PC-9 (cell line): ENCODE data around the gene PLEKHA1.

ENCODE experiments used
- EZH2 ChIP-seq: fragments of 200-600 bp; sonication (generic); IDR thresholded peaks from 2 replicates; pipeline ENCODE4 v1.8.0; 2017; ENCODE audit warnings: antibody characterized with exemption, low read depth
- TF ChIP-seq, protein P1 (sequence below): fragments of 200-600 bp; sonication (generic); conservative IDR thresholded peaks from 2 replicates; pipeline ENCODE4 v1.6.1; 2017; ENCODE audit warnings: mixed run types, antibody characterized with exemption, mild to moderate bottlenecking, moderate library complexity

- TF ChIP-seq, protein P1, sequence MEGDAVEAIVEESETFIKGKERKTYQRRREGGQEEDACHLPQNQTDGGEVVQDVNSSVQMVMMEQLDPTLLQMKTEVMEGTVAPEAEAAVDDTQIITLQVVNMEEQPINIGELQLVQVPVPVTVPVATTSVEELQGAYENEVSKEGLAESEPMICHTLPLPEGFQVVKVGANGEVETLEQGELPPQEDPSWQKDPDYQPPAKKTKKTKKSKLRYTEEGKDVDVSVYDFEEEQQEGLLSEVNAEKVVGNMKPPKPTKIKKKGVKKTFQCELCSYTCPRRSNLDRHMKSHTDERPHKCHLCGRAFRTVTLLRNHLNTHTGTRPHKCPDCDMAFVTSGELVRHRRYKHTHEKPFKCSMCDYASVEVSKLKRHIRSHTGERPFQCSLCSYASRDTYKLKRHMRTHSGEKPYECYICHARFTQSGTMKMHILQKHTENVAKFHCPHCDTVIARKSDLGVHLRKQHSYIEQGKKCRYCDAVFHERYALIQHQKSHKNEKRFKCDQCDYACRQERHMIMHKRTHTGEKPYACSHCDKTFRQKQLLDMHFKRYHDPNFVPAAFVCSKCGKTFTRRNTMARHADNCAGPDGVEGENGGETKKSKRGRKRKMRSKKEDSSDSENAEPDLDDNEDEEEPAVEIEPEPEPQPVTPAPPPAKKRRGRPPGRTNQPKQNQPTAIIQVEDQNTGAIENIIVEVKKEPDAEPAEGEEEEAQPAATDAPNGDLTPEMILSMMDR = no peak
- TF ChIP-seq EZH2 = no peak
These were observed 81.0 kb downstream of the PLEKHA1 start for GRCh38 chr10:122455376-122456079.
